Kidney (tissue), 14 donors: Measurements from ENCODE around the gene TRERF1. TPM values are rescaled to one million over a fixed set of nuclear protein-coding genes. Genes with fewer than 3 reads are reported as not detected.

ENCODE experiments used
- DNase-seq, 5 donors: peaks; one replicate each; pipeline ENCODE4 v3.0.0-alpha.2; 2013 to 2020
- FAIRE-seq: peaks from 2 replicates; lab custom pipeline; 2012; peaks lifted over from hg19 to GRCh38; lab: Jason Lieb, UNC
- H3K27ac ChIP-seq, 2 donors: one replicate each; pipeline ENCODE4 v1.7.0; 2013; ENCODE audit warnings: low read depth in 2 of 2, low read length in 2 of 2, inconsistent platforms in 1 of 2
- H3K27me3 ChIP-seq: one replicate; pipeline ENCODE4 v1.7.1; 2013; ENCODE audit warnings: low read length, inconsistent platforms; ENCODE audit not compliant: control insufficient read depth, insufficient read depth
- H3K36me3 ChIP-seq, 3 donors: one replicate each; pipeline versions ENCODE4 v1.7.0 to v1.7.1; 2013; ENCODE audit warnings: low read length in 3 of 3, control low read depth in 1 of 3, inconsistent platforms in 1 of 3; ENCODE audit not compliant: insufficient read depth in 3 of 3, control insufficient read depth in 2 of 3
- H3K4me1 ChIP-seq, 3 donors: one replicate each; pipeline versions ENCODE4 v1.7.0 to v1.7.1; 2013; ENCODE audit warnings: low read length in 3 of 3, inconsistent platforms in 1 of 3, low read depth in 1 of 3; ENCODE audit not compliant: control insufficient read depth in 2 of 3, insufficient read depth in 2 of 3
- H3K4me3 ChIP-seq, 3 donors: one replicate each; pipeline versions ENCODE4 v1.7.0 to v1.8.1; 2013; ENCODE audit warnings: low read length in 3 of 3, control low read depth in 1 of 3, inconsistent platforms in 1 of 3
- H3K9ac ChIP-seq, 3 donors: one replicate each; pipeline versions ENCODE4 v1.7.0 to v1.7.1; 2013; ENCODE audit warnings: low read length in 3 of 3, control low read depth in 1 of 3, inconsistent platforms in 1 of 3
- H3K9me3 ChIP-seq, 3 donors: one replicate each; pipeline versions ENCODE4 v1.7.0 to v1.7.1; 2013; ENCODE audit warnings: low read length in 3 of 3, control low read depth in 1 of 3, inconsistent platforms in 1 of 3; ENCODE audit not compliant: control insufficient read depth in 2 of 3, insufficient read depth in 1 of 3
- CTCF ChIP-seq: IDR thresholded peaks from 3 replicates; pipeline ENCODE4 v1.5.1; 2012; ENCODE audit warnings: mild to moderate bottlenecking, moderate library complexity, borderline replicate concordance; ENCODE audit not compliant: insufficient read depth; ENCODE audit errors: extremely low read depth
- intact Hi-C: fragments of 100-400 bp; cut with DNase I; formaldehyde crosslinking; loops from one replicate; pipeline ENCODE4 v1.11.1; 2022
- polyA plus RNA-seq: library from polyadenylated mRNA; stranded (reverse); fragments of 350-450 nt; fragmentation: Illumina TruSeq; extraction: RNeasy Lipid Tissue Mini Kit (QIAGEN cat#74804); gene quantifications from one replicate; pipeline ENCODE4 v1.2.3, GENCODE V29; 2014; ENCODE audit warnings: low read depth, low replicate concordance; ENCODE audit not compliant: insufficient read depth
- total RNA-seq: library from RNA; stranded (reverse); fragmentation: NEBNext Ultra II Directional; extraction: Animal tissue kit (Norgen Biotek cat#: 25700); gene quantifications from one replicate; pipeline ENCODE4 v1.2.1, GENCODE V29; 2021
- donor health status: control.
- donor health status: control.
- donor health status: control.
- donor health status: control.
- donor health status: control.
- donor health status: DM: yes; HTN: yes; CAD: no.
- donor health status: Normal renal cell carcinoma (clear cell type).

TRERF1 gene
- total and polyA plus RNA-seq, 2 donors from 2014 or later, result 1.5 to 8.4 TPM

GRCh38 chr6:42419490-42420280 is 32.0 kb downstream of the TRERF1 start:
- Histone ChIP-seq H3K27ac (no peak overlapping the region), H3K9me3 (no peaks in the 10 kb centered on the region), H3K36me3 (no peaks in the 10 kb centered on the region), H3K4me3 (no peak overlapping the region), H3K4me1 (no peaks in the 10 kb centered on the region), H3K27me3 (no peaks in the 10 kb centered on the region), H3K9ac (no peak overlapping the region)
- DNase-seq (no peak), FAIRE-seq (no peak)
- intact Hi-C loops, result no loop called here
- no peak for TF ChIP-seq CTCF

- no peak for FAIRE-seq
- H3K27ac ChIP-seq, result no peak overlapping the region
- no peaks in the 10 kb centered on the region for H3K9me3 ChIP-seq
- no peak for DNase-seq
- no peak for TF ChIP-seq CTCF
- no peaks in the 10 kb centered on the region for H3K36me3 ChIP-seq
- H3K27me3 ChIP-seq, result no peaks in the 10 kb centered on the region
- no peak overlapping the region for H3K9ac ChIP-seq
- no peaks in the 10 kb centered on the region for H3K4me1 ChIP-seq
- intact Hi-C loops, result no loop called here
- H3K4me3 ChIP-seq, result no peak overlapping the region
These were observed 33.0 kb downstream of the TRERF1 start for GRCh38 chr6:42418724-42419123.

GRCh38 chr6:42417641-42418112 is 34.0 kb downstream of the TRERF1 start:
- H3K9me3 ChIP-seq, result no peaks in the 10 kb centered on the region
- no peaks in the 10 kb centered on the region for H3K4me1 ChIP-seq
- no peak overlapping the region for H3K4me3 ChIP-seq
- DNase-seq (no peak), FAIRE-seq (no peak)
- no peak overlapping the region for H3K27ac ChIP-seq
- TF ChIP-seq CTCF, result no peak
- no peaks in the 10 kb centered on the region for H3K36me3 ChIP-seq
- H3K27me3 ChIP-seq, result no peaks in the 10 kb centered on the region
- H3K9ac ChIP-seq, result no peak overlapping the region
- intact Hi-C loops, result no loop called here
